Measurements from ENCODE around the gene PEPD.

PEPD gene

DNA sequence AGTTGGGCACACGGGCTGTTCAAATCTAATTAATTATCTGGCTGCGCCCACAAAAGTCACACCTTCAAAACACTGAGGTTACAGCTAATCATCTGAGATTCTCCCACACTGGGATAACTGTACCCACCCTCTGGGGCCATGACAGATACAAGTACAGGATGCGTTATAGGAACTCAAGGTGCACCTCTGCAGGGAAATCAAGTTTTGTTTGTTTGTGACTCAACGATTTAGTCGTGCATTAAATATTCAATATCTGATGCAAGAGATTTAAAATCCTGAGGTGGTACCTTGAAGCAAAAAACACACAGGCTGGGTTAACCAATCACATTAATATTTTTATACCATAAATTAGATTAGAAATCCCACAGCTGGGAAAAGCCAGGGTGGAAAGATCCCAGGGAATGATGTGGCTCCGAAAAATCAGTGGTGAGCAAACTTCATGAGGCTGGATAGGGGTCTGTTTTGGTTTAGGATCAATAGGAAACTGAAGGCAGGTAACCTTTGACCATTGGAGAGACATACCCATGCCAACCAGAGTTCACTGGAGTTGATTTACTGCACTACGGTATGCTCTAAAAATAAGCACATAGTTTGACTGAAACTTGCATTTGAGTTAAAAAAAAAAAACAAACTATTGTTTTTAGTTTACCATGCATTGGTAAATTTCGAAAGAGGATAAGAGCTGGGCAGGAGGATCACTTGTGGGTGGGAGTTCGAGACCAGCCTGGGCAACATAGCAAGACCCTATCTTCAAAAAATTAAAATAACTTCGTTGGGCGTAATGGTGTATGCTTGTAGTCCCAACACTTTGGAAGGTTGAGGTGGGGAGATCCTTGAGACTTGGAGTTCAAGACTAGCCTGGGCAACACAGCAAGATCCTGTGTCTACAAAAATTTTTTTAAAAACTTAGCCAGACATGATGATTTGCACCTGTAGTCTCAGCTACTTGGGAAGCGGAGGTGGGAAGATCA lies 172.0 kb downstream of the PEPD start:
- no peak for DNase-seq

DNA sequence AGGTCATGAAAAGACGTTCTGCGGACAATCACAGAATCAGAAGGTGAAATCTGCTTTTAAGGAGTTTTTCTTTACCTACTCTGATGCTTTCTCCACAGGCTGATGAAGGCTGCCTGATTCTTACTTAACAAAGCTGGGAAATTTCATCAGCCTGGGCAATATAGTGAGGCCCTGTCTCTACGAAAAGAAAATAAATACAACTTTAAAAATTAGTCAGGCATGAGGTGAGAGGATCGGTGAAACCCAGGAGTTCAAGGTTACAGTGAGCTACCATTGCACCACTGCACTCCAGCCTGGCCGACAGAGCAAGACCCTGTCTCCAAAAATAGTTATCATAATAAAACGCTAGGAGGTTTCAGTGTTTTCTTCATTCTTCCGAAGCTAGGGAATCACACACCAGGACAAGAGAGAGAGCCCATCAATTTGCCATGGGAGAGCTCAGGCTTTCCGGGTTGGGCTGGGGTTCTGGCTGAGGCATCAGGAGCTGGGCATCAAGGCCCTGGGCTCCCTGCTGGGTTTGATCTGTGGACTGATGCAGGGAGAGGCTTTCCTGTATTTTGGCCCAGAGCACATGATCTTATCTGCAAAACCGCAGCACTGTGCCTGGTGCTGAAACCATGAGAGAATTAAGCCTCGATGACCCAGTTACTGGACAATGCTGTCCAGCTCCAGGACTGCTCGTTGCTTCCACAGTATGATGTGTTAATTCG lies 173.1 kb downstream of the PEPD start:
- no peak for DNase-seq

DNA sequence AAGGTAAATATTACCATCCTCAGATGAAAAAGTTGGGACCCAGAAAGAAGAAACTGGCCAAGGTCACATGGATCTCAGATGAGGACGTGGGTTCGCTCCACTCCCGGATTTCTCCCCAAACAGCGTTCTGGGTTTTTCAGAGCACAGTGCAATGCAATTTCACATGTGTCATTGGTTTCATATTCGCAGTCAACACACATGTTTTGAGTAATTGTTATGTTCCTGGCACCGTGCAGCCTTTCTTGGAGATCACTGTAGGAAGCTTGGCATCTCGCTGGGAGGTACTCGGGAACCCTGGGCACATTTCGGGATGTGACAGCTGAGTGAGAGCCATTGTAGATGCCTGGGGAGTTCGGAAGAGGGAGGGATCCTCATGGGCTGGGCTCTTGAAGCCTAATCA lies 174.3 kb downstream of the PEPD start:
- no peak for DNase-seq

DNA sequence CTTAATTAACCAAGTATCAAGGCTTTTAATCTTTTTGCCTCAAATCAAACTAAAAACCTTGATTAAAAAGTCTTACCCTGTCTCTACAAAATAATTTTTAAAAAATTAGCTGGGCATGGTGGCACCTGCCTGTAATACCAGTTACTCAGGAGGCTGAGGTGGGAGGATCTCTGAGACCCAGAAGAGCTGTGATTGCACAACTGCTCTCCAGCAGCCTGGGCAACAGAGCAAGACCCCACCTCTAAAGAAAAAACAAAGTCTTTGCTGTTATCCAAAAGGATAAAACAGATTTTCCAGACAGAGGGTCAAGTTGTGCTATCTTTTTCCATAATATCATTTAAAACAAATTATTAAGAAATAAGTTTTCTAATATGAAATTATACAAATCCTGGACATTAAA lies 174.9 kb downstream of the PEPD start:
- DNase-seq = no peak

DNA sequence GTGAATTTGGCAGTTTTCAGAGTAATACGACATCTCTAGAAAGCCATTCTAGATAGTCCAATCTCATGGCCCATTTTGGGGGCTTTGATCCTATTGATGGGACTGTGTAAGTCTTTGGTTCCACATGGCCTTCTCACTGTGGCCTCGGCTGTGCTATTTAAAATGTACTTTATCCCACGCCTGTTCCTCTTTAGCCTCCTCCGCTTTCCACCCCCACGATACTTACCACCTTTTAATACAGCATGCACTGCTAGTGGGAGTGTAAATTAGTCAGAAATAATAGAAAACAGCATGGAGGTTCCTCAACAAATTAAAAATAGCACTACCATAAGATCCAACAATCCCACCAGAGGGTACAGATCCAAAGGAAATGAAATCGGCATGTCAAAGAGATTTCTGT lies 176.4 kb downstream of the PEPD start:
- no peak for DNase-seq

DNA sequence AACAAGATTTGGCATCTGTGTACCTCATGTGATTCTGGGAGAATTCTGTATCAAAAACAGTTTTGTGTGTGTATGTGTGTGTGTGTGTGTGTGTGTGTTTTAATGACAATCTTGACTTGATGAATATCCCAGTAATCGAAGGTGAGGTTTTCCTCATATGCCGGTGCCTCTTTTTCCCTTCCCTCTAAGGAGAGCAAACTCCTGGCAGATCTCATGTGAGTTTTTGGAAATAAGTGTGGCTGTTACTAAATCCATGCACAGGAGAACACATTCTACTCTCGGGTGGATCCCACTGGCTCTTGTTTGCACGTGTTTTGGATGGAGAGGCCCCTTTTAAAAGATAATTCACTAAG lies 177.0 kb downstream of the PEPD start:
- no peak for DNase-seq

DNA sequence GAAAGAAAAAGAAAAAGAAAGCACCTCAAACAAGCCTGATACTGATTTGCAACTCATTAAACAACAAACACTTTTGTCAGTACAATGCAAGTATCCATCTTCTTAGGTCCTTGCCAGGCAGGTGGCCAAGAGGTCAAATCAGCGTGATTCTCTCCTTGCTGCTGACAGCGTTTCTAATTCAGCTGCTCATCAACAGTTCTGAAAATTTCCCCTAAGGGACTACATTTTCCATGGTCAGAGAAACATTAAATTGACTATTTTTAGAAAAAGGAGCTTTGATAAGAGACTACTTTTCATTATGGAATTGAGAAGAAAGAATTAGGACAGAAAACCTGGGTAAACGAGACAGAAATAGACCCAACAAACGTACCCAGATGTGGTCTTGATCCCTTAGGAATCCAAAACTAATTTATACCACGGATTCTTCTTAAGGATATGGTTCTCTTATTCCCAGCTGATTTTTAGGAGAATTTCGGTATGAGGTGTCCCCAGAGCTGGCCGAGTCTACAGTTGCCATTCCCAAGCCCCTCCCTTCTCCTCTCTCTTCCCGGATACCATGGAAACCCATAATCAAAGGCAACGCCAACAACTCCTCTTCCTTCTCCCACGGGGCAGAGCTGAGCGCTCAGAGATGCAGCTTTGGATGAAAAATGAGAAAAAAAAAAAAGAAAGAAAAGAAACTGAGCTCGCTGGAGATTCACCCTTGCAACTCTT lies 177.6 kb downstream of the PEPD start:
- no peak for DNase-seq

DNA sequence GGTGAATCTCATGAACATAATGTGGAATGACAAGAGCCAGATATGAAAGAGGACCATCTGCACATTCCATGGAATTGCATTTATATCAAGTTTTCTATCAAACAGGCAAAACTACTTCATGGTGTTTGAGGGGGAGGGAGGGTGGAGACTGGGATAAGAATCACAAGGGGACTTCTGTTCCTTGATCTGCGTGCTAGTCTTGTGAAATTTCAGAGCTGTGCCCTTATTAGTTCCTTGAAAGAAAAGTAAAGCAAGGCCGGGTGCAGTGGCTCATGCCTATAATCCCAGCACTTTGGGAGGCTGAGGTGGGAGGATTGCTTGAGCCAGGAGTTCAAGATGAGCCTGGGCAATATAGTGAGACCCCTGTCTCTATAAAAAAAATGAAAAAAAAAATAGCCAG lies 178.3 kb downstream of the PEPD start:
- DNase-seq = no peak

DNA sequence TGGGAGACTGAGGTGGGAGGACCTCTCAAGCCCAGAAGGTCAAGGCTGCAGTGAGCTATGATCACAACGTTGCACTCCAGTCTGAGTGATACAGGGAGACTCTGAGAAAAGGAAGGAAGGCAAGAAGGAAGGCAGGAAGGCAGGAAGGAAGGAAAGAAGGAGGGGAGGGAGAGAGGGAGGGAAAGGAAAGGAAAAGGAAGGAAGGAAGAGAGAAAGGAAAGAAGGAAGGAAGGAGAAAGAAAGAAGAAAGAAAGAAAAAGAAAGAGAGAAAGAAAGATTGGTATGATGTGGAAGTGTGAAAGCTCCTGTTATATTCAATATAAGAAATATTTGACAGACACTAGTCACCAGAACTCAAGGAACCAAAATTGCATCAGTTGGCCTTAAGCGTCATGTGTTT lies 180.6 kb downstream of the PEPD start:
- DNase-seq = no peak

DNA sequence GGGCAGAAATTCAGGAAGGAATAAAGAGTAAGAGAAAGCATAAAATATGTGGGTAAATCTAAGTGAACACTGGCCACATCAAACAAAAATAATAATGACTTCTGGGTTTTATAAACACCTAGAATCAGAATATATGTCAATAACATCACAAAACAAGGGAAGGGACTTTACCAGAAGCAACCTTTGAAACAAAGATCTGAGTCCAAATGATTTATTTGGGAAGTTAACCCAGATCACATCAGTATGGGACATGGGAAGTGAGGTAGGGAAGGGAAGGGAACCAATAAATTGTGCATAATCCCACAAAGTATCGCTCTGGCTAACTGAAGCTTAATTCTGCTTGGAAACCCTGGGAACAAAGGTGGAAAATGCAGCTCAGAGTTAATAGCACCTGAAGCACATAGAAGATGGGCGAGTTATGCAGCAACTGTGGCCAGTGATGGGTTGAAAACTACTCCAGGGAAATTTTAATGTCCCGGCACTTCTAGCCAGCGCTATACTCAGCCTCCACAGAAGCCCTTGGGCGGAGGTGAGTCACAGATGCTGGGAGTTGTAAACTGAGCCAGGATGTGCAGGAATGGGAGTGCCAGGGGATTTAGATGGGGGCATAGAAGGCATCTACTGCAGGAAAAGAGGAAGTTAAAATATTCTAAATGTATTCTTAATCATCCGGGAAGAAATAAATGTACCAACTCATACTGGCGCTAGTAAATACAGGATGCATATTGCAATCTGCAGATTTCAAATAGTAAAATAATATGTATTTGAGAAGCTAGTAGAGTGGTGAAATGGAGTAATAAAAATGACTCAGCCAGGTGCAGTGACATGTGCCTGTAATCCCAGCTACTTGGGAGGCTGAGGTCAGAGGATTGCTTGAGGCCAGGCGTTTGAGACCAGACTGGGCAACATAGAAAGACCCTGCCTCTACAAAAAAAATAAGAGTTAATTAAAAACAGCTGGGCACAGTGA lies 182.3 kb downstream of the PEPD start:
- DNase-seq = no peak
